GM19452 (cell line): Measurements from ENCODE around the gene RPS27L.
"Not testable (repeated sequence)": the region's sequence is repeated elsewhere in the genome, so short reads cannot be mapped to it uniquely, and the experiment has no call there.

ENCODE experiments used
- ATAC-seq: cut with Tn5 transposase; IDR thresholded peaks from one replicate; pipeline ENCODE4 v1.9.1; 2021; ENCODE audit not compliant: unreplicated experiment

Gene RPS27L

DNA sequence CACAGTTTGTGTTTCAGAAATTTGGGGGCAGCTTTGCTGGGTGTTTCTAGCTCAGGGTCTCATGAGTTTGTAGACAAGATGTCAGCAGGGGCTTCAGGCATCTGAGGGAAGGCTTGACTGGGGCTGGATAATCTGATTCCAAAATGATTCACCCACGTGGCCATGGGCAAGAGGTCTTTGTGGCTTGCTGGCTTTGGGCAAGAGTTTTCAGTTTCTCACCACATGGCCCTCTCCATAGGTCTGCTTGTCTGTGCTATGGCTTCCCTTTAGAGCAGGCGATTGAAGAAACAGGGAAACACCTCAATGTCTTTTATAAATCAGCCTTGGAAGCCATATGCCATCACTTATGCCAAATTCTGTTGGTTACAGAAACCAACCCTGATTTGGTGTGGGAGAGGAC lies 11.9 kb downstream of the RPS27L start:
- no peak for ATAC-seq

DNA sequence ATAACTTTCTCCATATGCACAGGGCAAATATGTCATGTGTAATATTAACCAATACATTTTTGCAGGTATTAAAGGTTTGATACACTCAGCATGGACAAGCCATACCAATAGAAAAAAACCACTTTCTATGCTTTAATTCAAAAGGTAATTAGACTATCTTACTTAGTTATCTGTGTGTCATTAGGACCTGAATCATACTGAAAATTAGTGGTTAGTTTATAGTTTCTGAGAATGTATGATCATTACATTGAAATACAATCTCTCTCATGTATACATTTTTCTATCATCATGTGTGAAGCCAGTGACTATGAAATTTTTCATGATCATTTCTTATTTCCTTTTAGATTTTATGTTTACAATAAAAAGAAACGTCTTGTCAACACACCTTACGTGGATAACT lies 16.3 kb downstream of the RPS27L start:
- no peak for ATAC-seq

GRCh38 chr15:63136742-63137141 lies 20.5 kb downstream of the RPS27L start:
- no peak for ATAC-seq

DNA sequence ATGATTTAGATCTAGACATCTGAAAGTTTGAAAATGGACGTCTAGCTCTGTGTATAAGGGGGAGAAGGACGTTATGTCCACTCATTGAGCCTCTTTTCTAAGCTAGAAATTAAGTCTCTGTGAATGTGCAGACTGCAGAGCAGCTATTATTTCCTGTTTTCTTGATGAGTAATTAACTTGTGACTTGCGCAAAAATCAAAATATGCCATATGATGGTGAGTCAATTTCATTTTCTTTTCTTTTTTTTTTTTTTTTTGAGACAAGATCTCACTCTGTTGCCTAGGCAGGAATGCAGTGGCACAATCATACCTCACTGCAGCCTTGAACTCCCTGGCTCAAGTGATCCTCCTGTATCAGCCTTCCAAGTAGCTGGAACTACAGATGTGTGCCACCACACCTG lies 21.5 kb downstream of the RPS27L start:
- no peak for ATAC-seq

GRCh38 chr15:63135281-63135680 lies 22.0 kb downstream of the RPS27L start:
- no peak for ATAC-seq

GRCh38 chr15:63134245-63134985 lies 22.9 kb downstream of the RPS27L start:
- ATAC-seq, result no peak

- no peak for ATAC-seq
Measured at GRCh38 chr15:63133786-63134185, 23.5 kb downstream of the RPS27L start.

DNA sequence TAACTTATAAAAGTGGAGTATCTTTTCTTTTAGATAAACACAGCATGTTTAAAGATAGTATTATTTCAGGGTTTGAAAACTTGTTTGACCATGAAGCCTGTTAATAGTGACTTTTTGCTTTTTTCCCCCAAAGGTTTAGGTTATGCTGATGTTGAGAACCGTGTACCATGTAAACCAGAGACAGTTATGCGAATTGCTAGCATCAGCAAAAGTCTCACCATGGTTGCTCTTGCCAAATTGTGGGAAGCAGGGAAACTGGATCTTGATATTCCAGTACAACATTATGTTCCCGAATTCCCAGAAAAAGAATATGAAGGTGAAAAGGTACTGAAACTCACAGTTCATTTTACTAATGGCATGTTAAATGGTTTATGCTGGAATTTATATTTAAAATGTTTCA lies 30.6 kb downstream of the RPS27L start:
- no peak for ATAC-seq

DNA sequence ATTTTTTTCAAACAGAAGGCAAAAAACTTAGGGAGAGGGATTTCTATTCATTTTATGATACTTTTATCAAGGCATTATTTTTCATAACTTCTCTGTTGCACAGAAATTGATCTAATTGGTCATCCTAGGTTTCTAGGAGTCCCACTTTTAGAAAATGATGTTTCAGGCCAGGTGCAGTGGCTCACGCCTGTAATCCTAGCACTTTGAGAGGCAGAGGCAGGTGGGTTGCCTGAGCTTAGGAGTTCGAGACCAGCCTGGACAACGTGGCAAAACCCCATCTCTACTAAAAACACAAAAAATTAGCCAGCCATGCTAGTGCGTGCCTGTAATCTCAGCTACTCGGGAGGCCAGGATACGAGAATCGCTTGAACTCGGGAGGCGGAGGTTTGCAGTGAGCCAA lies 32.8 kb downstream of the RPS27L start:
- ATAC-seq, result no peak

- ATAC-seq, result peak; percentile 80
Measured at GRCh38 chr15:63122002-63122875, 35.0 kb downstream of the RPS27L start.

DNA sequence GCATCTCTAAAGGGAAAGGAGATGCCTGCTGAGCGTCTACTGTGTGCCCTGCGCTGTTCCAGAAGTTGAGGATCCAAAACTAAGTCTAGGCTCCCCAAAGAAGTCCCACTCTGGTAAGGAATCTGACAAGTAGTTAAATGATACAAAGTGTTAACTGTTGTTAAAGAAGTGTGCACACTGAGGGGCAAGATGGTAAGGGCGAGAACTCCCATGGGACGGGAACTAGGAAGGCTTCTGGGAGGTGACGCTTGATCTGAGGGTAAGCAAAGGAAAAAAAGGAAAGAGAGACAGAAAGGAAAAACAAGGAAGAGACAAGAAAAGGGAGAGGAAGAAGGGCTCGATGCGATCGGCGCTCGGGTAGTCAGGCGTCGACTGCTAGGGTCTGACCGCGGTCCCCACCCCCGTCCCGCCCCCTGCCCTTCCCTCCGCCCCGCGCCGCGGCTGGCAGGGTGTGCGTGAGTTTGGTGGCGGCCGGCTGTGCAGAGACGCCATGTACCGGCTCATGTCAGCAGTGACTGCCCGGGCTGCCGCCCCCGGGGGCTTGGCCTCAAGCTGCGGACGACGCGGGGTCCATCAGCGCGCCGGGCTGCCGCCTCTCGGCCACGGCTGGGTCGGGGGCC lies 35.8 kb downstream of the RPS27L start, which contains the start of gene LACTB:
Gene LACTB, plus strand, starts transcription at position 480 of the 620 bp plus-strand sequence. Its CDS starts 11 bp downstream, at position 491.
- ATAC-seq, result peak; percentile 75

GRCh38 chr15:63118854-63119253 lies 38.4 kb downstream of the RPS27L start:
- no peak for ATAC-seq

- ATAC-seq, result no peak
Measured at GRCh38 chr15:63114465-63114864, 42.8 kb downstream of the RPS27L start.

DNA sequence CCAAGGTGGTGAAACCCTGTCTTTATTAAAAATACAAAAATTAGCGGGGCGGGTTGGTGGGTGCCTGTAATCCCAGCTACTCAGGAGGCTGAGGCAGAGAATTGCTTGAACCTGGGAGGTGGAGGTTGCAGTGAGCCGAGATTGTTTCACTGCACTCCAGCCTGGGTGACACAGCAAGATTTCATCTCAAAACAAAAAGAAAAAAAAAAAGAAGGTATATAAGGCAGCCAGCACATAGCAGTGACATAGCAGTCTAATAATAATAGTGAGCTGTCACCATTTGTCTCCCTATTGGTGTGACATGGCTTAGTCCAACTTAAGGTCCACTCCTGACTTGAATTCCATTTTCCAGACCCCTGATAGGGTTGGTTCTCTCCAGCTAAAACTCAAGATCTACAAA lies 44.4 kb downstream of the RPS27L start:
- no peak for ATAC-seq

GRCh38 chr15:63111481-63111880 lies 45.8 kb downstream of the RPS27L start:
- ATAC-seq, result no peak

GRCh38 chr15:63110428-63111026 lies 46.8 kb downstream of the RPS27L start:
- no peak for ATAC-seq

- ATAC-seq, result no peak
Measured at GRCh38 chr15:63109920-63110319, 47.4 kb downstream of the RPS27L start.

DNA sequence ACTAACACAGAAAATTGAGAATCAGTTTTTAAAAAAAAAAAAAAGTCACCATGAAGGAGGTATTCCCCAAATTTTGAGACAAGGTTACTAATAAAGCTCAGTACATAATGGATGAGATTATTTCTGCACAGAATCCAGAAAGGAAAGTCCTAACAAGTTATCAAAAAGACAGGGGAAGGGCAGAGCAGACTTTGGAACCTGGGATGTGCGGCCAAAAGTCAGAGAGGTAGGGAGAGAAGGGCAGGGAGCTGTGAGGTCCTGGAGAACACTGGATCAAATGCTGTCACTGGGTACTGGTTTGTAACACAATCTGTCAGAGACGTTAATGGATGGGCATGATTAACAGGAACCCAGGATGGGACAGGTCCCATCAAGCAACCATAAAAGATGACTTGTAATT lies 47.8 kb downstream of the RPS27L start:
- ATAC-seq, result no peak

GRCh38 chr15:63107895-63108546 lies 49.3 kb downstream of the RPS27L start:
- ATAC-seq, result no peak

GRCh38 chr15:63105354-63105753 lies 51.9 kb downstream of the RPS27L start:
- not testable (repeated sequence) for ATAC-seq

- no peak for ATAC-seq
Measured at GRCh38 chr15:63104727-63105126, 52.5 kb downstream of the RPS27L start.
